ENCODE results near the gene SPOP. TPM values are rescaled to one million over a fixed set of nuclear protein-coding genes. Genes with fewer than 3 reads are reported as not detected.

SPOP gene
- total and polyA plus RNA-seq, 2 of the 4 experiments (the other 2 are of a cell fraction): 24.9 to 47.5 TPM

DNA sequence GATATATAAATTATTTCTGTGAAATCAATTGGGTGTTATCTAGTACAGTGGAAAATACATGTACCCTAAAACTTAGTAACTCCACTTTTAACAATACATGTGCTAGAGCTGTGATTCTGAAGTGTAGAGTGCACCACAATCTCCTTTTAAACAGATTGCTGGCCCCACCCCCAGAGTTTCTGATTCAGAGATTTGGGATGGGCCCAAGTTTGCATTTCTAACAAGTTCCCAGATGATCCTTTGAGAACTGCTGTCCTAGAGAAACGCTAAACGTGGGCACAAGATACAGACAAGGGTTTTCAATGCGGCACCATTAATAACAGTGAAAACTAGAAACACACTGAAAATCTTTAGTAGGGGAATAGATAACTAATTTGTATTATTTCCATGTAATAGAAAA is 53.0 kb downstream of the SPOP start:
- Histone ChIP-seq H3K9ac (ENCODE audit: low read depth, low read length) (no peak overlapping the region), H3K23ac (ENCODE audit: low read depth, low read length) (no peak overlapping the region), H4K8ac (ENCODE audit: low read depth in 2 of 2, low read length in 2 of 2) (no peak overlapping the region), H2AFZ (replicated peaks; ENCODE audit: low read length, poor library complexity) (no peak overlapping the region), H2AK5ac (ENCODE audit: low read depth, low read length) (no peak overlapping the region), H3K4me2 (ENCODE audit: low read depth, low read length) (no peak overlapping the region), H2BK15ac (ENCODE audit: low read depth, low read length) (no peak overlapping the region), H4K5ac (ENCODE audit: low read depth, low read length) (no peak overlapping the region), H3K27ac (ENCODE audit: insufficient read depth, low read length) (no peak overlapping the region), H2BK20ac (ENCODE audit: low read depth, low read length) (no peak overlapping the region), H3K9me1 (ENCODE audit: insufficient read depth, low read length) (no peaks in the 10 kb centered on the region), H2BK120ac (ENCODE audit: low read depth, low read length) (no peak overlapping the region), H2BK5ac (ENCODE audit: low read depth, low read length, poor library complexity, severe bottlenecking) (no peak overlapping the region), H3K4me1 (ENCODE audit: control insufficient read depth, insufficient read depth, low read length) (peaks cover 4% of the 10 kb centered on the region; the same call in 1 of the 2 replicates), H3K9me3 (ENCODE audit: control insufficient read depth, insufficient read depth, low read length) (no peaks in the 10 kb centered on the region), H3K4me3 (ENCODE audit: insufficient read depth, low read depth, low read length) (no peak overlapping the region), H3K79me1 (ENCODE audit: low read depth in 1 of 2, low read length in 2 of 2) (peaks cover 22 to 58% of the 10 kb centered on the region in 2 experiments; a peak in 3 of 4 replicates), H3K56ac (ENCODE audit: extremely low read depth, insufficient read depth, low read length) (no peak overlapping the region), H3K36me3 (ENCODE audit: control insufficient read depth, insufficient read depth, low read length) (peaks cover 7% of the 10 kb centered on the region), H3K14ac (replicated peaks; ENCODE audit: low read depth, low read length) (no peak overlapping the region), H3K18ac (ENCODE audit: low read depth, low read length) (no peak overlapping the region), H2AK9ac (replicated peaks; ENCODE audit: low read depth, low read length, poor library complexity) (no peak overlapping the region), H4K91ac (ENCODE audit: insufficient read depth, low read depth, low read length) (no peak overlapping the region), H3K4ac (ENCODE audit: low read depth, low read length) (no peak overlapping the region), H3K27me3 (ENCODE audit: control insufficient read depth, insufficient read depth, low read length) (no peaks in the 10 kb centered on the region), H4K20me1 (ENCODE audit: insufficient read depth, low read length) (peaks cover 12% of the 10 kb centered on the region; the same call in 1 of the 2 replicates)
- WGBS, 2 experiments (ENCODE audit: extremely low coverage in 2 of 2, insufficient read length in 1 of 2): no CpG with 5 or more reads among the region's 3 CpGs
- DNase-seq: peak; percentile 62
- ChIA-PET POLR2A (ENCODE audit: unreplicated experiment) (interaction anchor here (0.6 kb wide), 2 partner anchors 10 to 440 kb away, joined by 4 to 5 read pairs; no protein-coding TSS in a partner anchor), CTCF (no interaction called here)
- dilution Hi-C loops (cut with HindIII; ENCODE audit: low sequenced_read_pairs, unreplicated experiment): no loop called here
- in situ Hi-C loops (cut with MboI; ENCODE audit: low sequenced_read_pairs): no loop called here
- BruUV-seq (replicated peaks): no TSS peak
- ATAC-seq (ENCODE audit: low read depth): peak; percentile 81
- no peak for TF ChIP-seq CEBPB (IDR thresholded peaks at IDR 0.05; ENCODE audit: low read depth, low read length)
- no peak for TF ChIP-seq MAFK (IDR thresholded peaks at IDR 0.05; ENCODE audit: low read depth, low read length)
- TF ChIP-seq POLR2A (IDR thresholded peaks at IDR 0.05; ENCODE audit: low read depth, low read length): no peak
- TF ChIP-seq CHD1 (IDR thresholded peaks at IDR 0.05; ENCODE audit: low read depth, low read length): no peak
- no peak for TF ChIP-seq RCOR1 (IDR thresholded peaks at IDR 0.05; ENCODE audit: insufficient replicate concordance, low read length)
- intact Hi-C loops (cut with micrococcal nuclease): loop anchor here (5.0 kb wide), 2 partner anchors 33 to 52 kb away; partner anchors contain the start of gene SPOP
